ENCODE results near the gene NUMB. TPM values are rescaled to one million over a fixed set of nuclear protein-coding genes. Genes with fewer than 3 reads are reported as not detected.

Gene NUMB
- total and polyA plus RNA-seq, 2 of the 13 experiments (the other 11 are each of a cell fraction or from before 2014, with no cell fraction given): 20.3 to 71.1 TPM

- Histone ChIP-seq H3K4me3 (replicated peaks in 1 of 3; ENCODE audit: insufficient read depth in 1 of 3, low read depth in 2 of 3, low read length in 3 of 3) (no peak overlapping the region), H3K9me3 (ENCODE audit: low read length) (no peaks in the 10 kb centered on the region), H3K4me2 (ENCODE audit: low read depth, low read length) (no peak overlapping the region), H4K20me1 (ENCODE audit: insufficient read depth, low read length) (peaks cover 3% of the 10 kb centered on the region; the same call in 1 of the 2 replicates), H3K36me3 (replicated peaks in 1 of 2; ENCODE audit: control insufficient read depth in 1 of 2, insufficient read depth in 2 of 2, low read length in 2 of 2) (no peaks in the 10 kb centered on the region; a peak in 1 of 5 replicates), H3K79me2 (ENCODE audit: insufficient read depth, low read length) (peaks cover 44% of the 10 kb centered on the region), H3K27ac (ENCODE audit: extremely low read length, insufficient read depth, low read length) (no peak overlapping the region), H3K9ac (ENCODE audit: insufficient read depth, low read depth, low read length) (no peak overlapping the region), H3K4me1 (ENCODE audit: insufficient read depth, low read length) (peaks cover 66% of the 10 kb centered on the region), H3K27me3 (ENCODE audit: control insufficient read depth in 1 of 2, insufficient read depth in 2 of 2, low read length in 2 of 2) (no peaks in the 10 kb centered on the region; a peak in 1 of 5 replicates), H2AFZ (ENCODE audit: low read length) (no peak overlapping the region)
- ATAC-seq (no peak), FAIRE-seq (no peak), DNase-seq (ENCODE audit: low spot score) (no peak)
- in situ Hi-C loops (cut with HindIII; ENCODE audit: extremely low pct_ligation_motif_present, low pct_unique_long_range_greater_than_20kb): loop anchor here (5.0 to 25.0 kb wide), 3 partner anchors 163 to 423 kb away; partner anchors contain the start of gene ZFYVE1
- WGBS (ENCODE audit: low lambda C conversion rate): 95% methylated on average over 4 of the region's 4 CpGs
- intact Hi-C loops (cut with micrococcal nuclease; ENCODE audit: unreplicated experiment): loop anchor here (5.0 kb wide), 2 partner anchors 48 to 163 kb away; no protein-coding TSS in a partner anchor
- CTCF ChIA-PET (ENCODE audit: low intra/inter-chr PET ratio, low total read pairs): no interaction called here
- no TSS peak for BruUV-seq (replicated peaks)
- POLR2A ChIA-PET: interaction anchor here (4.4 kb wide), 1 partner anchor 164 kb away, joined by 23 read pairs; no protein-coding TSS in a partner anchor
- no peak for TF ChIP-seq CSRNP2 (CRISPR knock-in tag; conservative IDR thresholded peaks at IDR 0.05; ENCODE audit: low read depth)
- no peak for TF ChIP-seq BRD4 (CRISPR knock-in tag; IDR thresholded peaks at IDR 0.05)
- no peak for TF ChIP-seq ZNF138 (CRISPR knock-in tag; IDR thresholded peaks at IDR 0.05; ENCODE audit: low read depth)
- TF ChIP-seq ZNF235 (CRISPR knock-in tag; IDR thresholded peaks at IDR 0.05; ENCODE audit: borderline replicate concordance): no peak
- TF ChIP-seq PAX8 (CRISPR knock-in tag; IDR thresholded peaks at IDR 0.05; ENCODE audit: borderline replicate concordance): no peak
- TF ChIP-seq, protein P1, sequence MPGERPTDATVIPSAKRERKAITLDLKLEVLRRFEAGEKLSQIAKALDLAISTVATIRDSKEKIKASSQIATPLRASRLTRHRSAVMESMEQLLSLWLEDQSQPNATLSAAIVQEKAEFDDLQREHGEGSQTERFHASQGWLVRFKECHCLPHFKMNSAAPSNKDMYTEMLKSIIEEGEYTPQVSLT (CRISPR knock-in tag; IDR thresholded peaks at IDR 0.05; ENCODE audit: borderline replicate concordance, low read depth): no peak
- TF ChIP-seq, protein P2, sequence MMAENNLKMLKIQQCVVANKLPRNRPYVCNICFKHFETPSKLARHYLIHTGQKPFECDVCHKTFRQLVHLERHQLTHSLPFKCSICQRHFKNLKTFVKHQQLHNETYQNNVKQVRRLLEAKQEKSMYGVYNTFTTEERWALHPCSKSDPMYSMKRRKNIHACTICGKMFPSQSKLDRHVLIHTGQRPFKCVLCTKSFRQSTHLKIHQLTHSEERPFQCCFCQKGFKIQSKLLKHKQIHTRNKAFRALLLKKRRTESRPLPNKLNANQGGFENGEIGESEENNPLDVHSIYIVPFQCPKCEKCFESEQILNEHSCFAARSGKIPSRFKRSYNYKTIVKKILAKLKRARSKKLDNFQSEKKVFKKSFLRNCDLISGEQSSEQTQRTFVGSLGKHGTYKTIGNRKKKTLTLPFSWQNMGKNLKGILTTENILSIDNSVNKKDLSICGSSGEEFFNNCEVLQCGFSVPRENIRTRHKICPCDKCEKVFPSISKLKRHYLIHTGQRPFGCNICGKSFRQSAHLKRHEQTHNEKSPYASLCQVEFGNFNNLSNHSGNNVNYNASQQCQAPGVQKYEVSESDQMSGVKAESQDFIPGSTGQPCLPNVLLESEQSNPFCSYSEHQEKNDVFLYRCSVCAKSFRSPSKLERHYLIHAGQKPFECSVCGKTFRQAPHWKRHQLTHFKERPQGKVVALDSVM (CRISPR knock-in tag; IDR thresholded peaks at IDR 0.05): no peak
- TF ChIP-seq ZNF124 (CRISPR knock-in tag; IDR thresholded peaks at IDR 0.05): no peak
- no peak for TF ChIP-seq HINFP (CRISPR knock-in tag; IDR thresholded peaks at IDR 0.05; ENCODE audit: low read depth)
- no peak for TF ChIP-seq ZNF337 (CRISPR knock-in tag; IDR thresholded peaks at IDR 0.05; ENCODE audit: borderline replicate concordance, low read depth)
- TF ChIP-seq, protein P3, sequence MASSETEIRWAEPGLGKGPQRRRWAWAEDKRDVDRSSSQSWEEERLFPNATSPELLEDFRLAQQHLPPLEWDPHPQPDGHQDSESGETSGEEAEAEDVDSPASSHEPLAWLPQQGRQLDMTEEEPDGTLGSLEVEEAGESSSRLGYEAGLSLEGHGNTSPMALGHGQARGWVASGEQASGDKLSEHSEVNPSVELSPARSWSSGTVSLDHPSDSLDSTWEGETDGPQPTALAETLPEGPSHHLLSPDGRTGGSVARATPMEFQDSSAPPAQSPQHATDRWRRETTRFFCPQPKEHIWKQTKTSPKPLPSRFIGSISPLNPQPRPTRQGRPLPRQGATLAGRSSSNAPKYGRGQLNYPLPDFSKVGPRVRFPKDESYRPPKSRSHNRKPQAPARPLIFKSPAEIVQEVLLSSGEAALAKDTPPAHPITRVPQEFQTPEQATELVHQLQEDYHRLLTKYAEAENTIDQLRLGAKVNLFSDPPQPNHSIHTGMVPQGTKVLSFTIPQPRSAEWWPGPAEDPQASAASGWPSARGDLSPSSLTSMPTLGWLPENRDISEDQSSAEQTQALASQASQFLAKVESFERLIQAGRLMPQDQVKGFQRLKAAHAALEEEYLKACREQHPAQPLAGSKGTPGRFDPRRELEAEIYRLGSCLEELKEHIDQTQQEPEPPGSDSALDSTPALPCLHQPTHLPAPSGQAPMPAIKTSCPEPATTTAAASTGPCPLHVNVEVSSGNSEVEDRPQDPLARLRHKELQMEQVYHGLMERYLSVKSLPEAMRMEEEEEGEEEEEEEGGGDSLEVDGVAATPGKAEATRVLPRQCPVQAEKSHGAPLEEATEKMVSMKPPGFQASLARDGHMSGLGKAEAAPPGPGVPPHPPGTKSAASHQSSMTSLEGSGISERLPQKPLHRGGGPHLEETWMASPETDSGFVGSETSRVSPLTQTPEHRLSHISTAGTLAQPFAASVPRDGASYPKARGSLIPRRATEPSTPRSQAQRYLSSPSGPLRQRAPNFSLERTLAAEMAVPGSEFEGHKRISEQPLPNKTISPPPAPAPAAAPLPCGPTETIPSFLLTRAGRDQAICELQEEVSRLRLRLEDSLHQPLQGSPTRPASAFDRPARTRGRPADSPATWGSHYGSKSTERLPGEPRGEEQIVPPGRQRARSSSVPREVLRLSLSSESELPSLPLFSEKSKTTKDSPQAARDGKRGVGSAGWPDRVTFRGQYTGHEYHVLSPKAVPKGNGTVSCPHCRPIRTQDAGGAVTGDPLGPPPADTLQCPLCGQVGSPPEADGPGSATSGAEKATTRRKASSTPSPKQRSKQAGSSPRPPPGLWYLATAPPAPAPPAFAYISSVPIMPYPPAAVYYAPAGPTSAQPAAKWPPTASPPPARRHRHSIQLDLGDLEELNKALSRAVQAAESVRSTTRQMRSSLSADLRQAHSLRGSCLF (CRISPR knock-in tag; IDR thresholded peaks at IDR 0.05; ENCODE audit: borderline replicate concordance): no peak
- TF ChIP-seq DNMT1 (CRISPR knock-in tag; IDR thresholded peaks at IDR 0.05): no peak
- no peak for TF ChIP-seq ZNF382 (CRISPR knock-in tag; IDR thresholded peaks at IDR 0.05; ENCODE audit: borderline replicate concordance)
Observed at GRCh38 chr14:73459959-73460358, 1.6 kb upstream of the NUMB start.
